ENCODE results near the gene LZTR1.

DNA sequence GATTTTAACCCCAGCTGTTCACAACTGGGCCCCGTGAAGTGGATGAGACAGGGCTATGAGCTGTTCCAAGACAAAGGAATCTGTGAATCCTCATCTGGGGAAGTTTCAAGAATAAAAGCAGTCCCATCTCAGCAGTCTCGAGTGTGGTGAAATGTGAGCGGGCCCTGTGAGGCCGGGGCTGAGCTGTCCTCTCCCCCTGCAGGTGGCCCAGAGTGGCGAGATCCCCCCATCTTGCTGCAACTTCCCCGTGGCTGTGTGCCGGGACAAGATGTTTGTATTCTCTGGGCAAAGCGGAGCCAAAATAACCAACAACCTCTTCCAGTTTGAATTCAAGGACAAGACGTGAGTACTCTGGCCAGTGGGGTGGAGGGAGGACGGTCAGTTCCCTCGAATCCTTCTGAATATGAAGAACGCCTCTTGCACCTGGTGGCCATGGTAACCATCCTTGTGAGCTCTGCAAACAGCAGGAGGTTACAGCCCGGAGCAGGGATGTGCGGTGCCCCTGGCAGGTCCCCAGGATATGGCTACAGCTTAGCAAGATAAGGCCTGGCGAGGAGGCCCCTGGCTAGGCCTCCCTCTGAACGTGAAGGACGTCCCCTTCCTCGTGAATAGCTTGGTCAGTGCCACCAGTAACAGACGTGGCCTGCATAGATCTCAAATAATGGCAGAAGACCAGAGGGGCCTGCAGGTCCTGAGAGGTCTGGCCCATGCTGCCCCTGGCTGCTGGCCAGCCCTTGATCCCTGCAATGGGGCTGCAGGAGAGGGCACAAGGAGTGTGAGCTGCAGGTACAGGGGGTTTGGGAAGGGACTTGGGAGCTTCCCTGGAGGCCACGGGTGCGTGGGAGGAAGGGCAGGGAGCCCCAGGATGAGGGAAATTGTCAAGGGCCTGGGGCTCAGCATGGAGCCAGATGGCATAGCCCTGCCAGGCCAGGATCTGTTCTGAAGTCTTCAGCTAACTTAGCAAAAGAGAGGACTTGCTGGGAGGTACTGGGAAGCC lies 8.4 kb downstream of the LZTR1 start:
- TF ChIP-seq CTCF (IDR thresholded peaks at IDR 0.05) (no peak), EZH2 (IDR thresholded peaks at IDR 0.05) (no peak)
